GM18517 (cell line): ENCODE results near the gene MAN1B1.
"Not testable (repeated sequence)": the region's sequence is repeated elsewhere in the genome, so short reads cannot be mapped to it uniquely, and the experiment has no call there.

Experiments
- ATAC-seq: cut with Tn5 transposase; IDR thresholded peaks from one replicate; pipeline ENCODE4 v1.9.1; 2021; ENCODE audit warnings: mild to moderate bottlenecking, moderate library complexity; ENCODE audit not compliant: unreplicated experiment

Gene MAN1B1

DNA sequence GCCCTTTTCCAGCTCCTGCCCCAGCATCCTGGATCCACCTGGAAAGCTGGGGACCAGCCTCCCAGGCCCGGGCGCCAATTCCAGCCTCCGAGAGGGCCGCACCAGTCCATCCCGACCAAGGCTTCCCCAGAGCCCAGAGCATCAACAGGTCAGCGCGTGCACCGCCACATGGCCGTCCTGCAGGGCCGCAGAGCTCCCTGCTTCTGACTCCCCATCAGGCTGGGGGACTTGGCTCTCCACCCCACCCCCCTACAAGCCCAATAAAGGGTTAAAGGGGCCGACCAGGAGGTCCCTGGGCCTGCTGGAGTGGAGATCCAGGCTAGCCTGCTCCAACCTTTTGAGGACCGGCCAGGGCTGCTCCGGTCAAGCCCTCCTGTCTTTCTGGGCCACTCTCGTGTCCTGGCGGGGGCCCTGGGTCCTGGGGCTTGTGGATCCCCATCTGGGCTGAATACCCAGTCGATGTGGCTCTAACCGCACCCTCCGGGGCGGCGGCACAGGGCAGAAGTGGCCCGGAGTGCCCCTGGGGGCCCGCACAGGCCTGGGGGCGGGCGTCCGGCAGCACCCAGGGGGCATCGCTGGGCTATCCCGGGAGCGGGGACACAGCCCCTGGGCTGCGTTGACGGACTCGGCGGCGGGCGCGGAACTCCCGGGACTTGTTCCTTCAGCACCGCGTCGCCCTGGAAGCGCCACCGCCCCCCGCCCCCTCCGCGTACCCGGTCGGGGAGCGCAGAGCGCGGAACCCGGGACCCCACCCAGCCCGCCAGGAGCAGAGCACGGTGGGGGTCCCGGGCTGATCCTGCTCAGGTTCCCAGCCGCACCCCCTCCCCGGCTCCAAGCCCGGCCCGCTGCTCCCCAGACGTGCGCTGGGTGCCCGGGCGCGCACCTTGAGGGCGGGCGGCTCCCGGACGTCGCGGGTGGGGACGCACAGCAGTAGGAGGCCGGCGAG is 33.5 kb upstream of the MAN1B1 start:
- no peak for ATAC-seq

DNA sequence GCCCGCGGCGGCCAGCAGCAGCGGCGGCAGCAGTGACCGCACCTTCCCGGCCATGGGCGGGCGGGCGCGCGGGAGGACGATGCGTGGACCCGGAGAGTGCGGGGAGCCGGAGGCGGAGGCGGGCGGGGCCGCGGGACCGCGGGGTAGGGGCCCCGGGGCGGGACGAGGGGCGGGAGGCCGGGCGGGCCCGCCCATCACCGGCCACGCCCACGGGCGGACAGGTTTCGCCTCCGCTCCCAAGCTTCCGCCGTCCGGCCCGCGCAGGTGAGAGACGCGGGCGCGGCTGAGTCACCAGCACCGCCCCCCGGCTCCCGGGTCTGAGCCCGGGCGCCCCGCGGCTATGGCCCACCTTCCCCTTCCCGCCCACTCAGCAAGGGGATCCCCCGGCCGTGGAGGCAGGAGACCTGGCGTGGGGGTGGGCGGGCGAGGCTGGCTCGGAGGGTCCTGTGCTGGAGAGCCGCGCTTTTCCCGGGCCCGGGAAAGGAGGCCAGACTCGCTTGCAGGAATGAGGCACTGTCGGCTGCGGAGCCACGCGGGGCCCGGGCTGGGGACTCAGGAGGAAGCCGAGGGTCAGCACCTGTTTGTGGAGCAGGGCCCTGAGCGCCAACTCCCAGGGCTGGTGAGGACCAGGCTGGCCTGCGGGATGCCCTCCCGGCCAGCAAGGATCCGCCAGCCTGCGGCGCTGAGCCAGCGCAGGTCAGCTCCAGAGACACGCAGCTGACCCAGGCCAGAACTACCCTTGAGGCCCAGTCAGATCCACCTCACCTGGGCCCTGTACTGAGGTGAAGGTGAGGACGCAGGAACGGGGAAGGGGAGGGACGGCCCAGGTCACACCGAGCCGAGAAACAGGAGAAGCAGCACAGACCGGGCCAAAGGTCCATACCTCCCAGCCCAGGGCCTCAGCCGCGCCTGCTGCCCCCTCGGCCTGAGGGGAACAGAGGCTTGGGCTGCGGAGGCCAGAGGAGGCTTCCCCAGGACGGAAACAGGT is 32.5 kb upstream of the MAN1B1 start, which contains the start of gene ENTPD2:
Gene ENTPD2 (minus strand): TSS at position 118 of the 988 bp plus-strand sequence. CDS start 64 bp downstream, at position 54.
- ATAC-seq: no peak

DNA sequence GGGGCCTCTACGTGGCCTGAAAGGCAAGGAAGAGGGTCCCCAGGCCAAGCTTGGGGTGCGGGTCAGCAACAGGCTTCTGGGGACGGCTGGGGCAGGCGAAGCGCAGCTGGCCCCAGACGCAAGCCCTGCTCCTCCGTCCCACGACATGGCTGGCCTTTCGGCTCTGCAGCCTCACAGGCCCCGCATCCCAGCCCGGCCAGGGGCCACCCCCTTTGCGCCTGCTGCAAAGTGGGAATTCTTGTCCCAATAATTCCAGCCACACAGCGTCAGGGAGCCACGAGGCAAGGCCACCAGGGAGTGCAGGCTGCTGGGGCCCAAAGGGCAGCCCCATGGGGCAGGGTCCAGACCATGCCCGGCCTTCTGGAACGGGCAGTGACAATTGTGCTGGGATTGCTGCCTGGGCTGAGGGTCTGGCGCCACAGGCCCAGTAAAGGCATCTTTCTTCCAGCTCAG is 31.8 kb upstream of the MAN1B1 start:
- ATAC-seq: no peak

DNA sequence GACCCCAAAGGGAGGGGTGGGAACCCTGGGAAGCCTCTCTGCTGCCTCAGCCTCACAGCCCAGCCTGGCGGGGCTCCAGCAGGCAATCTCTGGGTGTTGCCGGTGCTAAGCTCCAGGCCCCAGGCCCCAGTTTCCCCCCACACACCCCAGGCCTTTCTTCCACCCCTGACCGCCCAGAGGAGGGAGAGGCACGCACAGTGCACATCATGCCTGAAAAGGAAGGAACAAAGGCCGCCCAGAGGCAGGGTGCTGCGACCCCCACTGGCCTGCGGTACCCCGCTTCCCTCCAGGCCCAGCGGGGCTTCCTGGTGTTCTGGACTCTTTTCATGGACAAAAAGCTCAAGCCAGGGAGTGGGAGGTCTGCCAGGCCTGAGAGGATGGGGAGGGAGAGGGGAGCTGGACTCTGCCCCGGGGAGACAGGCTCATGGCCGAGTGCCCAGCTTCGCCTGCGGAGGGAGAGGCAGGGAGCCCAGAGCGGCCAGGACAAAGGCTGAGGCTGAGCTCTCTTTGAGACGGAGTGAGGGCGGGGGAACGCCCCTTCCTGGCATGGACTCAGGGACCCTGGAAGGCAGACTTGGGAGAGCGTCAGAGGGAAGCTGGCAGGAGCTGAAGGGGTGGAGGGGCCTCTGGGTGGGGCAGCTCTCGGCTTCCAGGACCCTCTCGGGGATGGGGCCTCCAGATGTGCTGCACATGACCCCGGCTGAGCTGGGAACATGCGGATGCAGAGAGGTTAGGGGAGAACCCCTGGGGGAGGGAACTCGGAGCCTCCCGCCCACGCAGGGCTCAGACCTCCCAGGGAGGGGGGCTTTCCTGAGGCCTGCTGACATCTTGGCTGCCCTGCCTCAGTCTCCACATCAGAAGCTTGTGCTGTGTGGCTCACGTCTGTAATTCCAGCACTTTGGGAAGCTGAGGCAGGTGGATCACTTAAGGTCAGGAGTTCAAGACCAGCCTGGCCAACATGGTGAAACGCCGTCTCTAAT is 31.1 kb upstream of the MAN1B1 start:
- ATAC-seq: no peak

DNA sequence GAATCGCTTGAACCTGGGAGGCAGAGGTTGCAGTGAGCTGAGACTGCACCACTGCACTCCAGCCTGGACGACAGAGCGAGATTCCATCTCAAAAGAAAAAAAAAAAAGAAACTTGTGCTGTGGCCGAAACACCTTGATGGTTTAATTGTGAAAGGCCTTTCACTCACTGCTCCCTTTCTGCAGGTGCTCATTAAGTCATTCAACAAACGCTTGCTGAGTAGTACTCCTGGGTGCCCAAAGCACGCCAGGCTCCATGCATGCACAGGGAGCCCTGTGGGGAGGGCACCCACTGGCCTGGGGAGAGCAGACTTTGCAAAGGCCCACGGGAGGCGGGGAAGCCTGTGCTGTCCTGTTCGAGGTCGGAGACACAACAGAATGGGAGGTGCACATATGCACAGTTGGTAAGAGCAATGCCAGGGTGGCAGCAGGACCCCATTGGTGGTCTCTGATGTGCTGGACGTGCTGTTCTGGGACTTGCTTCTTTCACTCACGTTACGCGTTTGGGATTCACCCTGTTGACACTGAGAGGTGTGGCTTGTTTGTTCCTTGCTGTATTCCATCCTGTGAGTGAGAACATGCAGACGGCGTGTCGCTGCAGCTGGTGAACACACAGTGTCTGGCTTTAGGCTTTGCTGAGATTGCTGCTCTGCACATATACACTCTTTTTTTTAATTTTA is 29.9 kb upstream of the MAN1B1 start:
- no peak for ATAC-seq

DNA sequence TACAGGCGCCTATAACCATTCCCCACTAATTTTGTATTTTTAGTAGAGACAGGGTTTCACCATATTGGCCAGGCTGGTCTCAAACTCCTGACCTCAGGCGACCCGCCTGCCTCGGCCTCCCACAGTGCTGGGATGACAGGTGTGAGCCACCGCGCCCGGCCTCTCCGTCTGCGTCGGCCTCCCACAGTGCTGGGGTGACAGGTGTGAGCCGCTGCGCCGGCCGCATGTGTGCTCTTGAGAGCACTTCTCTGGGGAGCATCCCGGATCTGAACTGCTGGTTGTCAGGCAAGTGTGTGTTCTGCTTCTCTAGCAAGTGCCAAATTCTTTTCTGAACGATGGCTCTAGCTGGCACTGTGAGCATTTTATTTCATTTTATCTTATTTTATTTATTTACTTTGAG is 29.2 kb upstream of the MAN1B1 start:
- no peak for ATAC-seq

DNA sequence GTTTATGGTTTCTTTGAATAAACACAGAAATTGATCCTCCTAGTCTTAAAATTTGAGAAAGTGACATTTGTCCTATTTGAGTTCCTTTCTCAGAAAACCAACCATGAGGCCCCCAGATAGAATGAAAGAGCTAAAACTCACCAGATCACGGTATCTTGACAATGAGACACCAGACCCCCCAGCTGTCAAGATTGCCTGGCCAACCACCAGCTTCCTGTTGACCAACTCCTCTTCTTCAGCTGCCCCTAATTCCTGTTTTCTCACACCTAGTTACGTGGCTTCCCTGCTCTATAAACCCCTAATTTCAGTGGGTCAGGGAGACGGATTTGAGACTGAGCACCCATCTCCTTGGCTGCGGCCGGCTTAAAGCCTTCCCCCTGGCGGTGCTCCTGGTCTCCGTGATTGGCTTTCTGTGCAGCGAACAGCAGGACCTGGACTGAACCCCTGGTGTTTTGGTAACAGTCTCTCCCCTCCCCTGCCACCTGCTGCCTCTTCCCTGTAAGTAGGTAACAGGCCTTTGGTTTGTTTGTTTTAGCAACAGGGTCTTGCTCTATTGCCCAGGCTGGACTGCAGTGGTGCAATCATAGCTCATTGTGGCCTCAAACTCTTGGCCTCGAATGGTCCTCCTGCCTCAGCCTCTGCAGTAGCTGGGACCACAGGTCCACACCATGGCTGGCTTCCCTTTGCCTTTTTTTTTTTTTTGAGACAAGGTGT is 28.1 kb upstream of the MAN1B1 start:
- no peak for ATAC-seq

DNA sequence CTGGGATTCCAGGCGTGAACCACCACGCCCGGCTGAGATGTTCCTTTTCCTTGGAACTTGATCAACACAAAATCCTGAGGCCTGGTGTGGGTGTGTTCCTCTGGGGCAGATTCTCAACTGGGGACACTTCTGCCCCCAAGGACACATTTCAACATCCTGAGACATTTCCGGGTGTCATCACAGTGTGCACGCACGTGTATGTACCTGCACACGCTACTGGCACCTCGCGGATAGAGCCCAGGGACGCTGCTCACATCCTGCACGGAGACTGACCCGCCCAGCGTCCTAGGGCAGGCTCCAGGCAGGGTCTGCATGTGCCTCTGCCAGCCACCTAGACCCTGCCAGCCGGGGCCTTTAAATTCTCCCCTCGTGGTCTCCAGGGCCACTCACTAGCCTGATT is 24.4 kb upstream of the MAN1B1 start:
- ATAC-seq: no peak

DNA sequence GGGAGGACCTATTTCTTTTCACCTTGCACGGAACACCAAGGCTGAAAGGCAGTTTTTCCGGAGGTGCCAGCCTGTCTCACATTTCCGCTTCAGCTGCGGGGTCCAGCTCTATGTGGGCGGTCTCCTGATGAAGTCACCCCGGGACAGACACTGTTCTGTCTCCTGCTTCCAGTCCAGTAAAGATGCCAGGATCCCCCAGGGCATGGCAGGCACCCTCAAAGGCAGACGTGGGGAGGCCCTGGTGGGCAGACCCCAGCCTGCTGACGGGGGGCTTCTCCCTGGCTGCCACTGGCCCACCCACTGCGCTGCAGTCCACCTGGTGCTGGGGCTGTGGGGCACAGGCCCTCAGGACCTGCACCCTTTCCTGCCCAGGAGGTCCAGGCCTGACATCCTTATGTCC is 24.0 kb upstream of the MAN1B1 start:
- not testable (repeated sequence) for ATAC-seq

DNA sequence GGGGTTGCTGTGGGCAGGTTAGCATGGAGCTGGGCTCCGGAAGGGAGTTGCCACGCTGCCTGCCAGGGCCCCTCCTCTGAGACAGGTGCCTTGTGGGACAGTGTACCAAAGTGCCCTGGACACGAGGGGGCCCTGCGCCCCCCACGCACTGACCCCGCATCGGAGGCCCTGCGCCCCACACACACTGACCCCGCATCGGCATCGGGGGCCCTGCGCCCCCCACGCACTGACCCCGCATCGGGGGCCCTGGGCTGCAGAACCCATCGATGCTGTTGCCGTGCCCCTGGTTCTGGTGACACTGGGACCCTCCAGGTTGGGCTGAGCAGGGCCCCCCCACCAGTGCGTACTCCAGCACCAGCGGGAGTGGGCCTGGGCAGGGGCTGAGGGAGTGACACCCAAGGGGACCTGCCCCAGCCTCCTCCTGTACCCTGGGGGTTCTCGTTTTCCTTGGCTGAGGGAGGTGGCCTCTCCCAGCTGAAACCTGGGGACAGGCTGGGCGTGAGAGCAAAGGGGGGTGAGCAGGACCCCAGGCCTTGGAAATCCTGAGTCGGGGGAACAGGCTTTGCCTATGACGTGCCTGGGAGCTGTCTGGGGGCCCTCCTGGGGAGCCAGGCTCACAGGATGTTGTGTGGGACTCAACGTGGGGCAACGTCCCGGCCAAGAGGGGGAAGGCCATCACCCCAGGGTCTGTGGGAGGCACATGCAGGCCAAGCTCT is 23.3 kb upstream of the MAN1B1 start:
- no peak for ATAC-seq

DNA sequence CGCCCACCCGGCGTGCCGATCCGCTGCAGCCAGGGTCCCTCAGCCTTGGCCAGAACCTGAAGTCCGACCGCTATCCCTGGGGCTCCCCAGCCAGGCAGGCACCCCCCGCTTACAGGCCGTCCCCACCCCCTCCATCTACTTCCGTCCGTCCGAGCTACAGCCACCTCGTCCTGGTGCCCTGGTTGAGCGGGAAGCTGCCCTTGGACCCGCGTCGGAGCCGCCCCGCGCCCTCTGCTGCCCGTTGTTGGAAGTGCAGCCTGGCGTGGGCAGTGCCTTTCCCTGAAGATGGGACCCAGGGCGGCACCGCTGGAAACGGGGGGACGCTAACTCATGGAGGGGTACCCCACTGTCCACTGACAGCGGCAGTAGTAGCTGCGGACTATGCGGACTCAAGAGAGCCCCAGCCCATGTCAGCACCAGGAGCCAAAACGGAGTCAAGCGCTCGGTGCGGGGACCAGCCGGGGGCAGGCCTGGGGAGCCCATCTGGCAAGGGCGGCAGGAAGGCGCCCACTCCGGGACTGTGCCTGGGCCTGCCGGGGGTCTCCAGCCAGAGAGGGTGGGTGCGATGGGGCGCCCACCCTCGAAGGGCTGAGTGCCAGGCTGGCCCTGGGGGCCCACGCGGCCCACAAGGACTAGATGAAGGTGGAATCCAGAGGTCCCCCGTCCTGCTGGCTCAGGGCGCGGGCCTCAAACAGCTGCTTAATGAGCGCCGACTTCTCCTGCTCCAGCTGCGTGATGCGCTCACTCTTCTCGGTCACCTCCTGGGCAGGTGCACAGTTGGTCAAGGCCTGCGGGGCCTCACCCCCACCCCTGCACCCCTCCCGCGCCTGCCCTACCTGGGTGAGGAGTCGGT is 22.5 kb upstream of the MAN1B1 start:
- ATAC-seq: no peak

DNA sequence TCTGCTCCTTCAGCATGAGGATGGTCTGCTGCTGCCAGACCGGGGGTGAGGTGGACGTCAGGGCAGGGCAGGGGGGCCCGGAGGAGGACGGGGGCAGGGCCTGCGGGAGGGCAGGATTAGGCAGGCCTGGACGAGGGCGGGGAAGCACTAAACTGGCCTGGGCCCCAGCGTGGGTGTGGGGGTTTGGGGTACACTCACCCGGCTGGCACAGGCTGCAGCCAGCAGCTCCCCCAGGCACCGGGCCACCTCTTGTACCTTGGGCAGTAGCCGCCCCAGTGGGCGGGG is 22.0 kb upstream of the MAN1B1 start:
- ATAC-seq: no peak

DNA sequence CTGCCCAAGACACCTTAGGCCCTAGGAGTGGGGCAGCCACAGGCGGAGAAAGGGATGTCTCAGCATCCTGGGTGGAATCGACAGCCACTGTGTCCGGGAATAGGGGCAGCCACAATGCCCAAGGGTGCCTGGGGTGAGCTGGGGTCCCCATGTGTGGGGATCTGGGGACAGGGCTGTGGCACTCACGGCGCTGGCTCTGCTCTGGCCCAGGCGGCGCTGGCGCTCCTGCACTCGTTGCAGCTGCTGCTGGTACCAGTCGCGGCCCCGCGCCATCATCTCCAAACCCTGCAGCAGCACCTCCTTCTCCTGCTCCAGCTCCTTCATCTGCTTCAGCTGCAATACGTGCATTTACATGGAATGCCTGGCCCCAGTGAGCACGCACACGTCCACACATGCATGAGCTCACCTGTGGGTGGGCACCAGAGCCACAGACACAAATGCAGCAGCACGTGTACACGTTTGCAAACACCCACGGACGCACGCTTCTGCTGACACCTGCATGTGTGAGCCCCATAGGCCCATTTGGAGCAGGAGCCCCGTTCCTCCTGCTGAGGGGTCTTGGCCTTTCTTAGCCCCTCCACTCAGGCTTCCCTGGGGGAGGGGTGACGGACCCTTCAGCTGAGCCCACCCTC is 21.3 kb upstream of the MAN1B1 start:
- no peak for ATAC-seq

DNA sequence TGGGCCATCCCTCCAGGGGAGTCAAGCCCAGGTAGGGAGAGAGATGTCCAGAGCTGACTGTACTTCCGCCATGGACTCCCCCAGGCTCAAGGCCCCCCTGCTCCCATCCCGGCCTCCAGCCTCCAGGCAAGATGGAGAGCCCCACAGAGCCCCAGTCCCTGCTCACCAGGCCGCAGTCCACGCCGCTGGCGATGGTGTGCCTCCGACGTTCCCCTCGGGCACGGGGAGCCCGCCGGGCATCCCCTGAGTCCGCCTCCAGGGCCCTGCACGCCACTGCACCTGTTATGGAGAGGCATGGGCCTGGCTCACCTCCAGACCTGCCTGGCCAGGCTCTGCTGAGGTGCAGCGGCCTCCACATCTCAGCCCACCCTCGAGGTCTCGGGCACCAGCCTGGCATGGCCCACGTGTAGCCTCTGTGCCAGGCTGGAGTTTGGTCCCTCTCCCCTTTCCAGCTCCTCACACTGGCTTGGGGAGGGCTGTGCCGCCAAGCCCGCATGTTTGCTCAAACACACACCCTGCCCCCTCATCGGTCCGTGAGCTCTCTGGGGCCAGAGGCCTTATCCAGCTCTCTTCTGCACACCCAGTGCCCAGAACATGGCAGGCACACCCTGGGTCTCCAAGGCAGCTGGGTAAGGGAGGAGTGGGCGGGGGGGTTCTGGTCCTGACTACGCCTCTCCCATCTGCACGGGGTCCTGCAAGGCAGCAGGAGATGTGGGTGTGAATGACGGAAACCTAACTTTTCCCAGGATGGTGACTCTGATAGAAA is 20.5 kb upstream of the MAN1B1 start:
- no peak for ATAC-seq

DNA sequence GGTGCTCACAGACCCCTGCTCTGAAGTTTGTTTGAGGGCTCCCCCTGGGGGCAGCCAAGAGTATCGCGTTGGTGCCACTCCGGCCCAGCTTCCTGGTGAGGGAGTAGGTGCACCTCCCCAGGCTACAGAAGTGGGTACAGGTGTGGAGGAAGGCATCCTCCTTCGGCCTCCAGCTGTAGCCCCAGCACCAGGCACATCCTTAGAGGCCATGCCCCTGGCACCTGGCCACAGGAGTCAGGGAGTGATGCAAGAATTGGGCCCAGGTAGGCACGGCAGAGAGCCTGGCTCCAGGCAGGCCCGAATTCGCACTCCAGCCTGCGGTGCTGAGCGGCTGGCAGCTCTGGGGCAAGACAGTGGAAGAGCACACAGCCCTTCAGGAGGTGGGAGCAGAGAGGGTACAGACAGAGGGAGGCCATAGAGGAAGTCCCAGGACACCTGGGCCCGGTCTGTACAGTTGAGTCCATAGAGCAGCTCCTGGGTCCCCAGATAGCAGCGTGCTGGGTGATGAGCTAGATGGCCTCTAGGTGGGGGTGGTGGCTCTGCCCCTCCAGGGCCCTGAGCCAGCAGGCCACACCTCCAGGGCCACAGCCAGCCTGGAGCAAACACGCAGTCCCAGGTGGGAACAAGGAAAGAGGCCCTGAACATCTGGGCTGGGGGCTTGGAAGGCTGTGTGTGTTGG is 18.8 kb upstream of the MAN1B1 start:
- peak; percentile 45 for ATAC-seq
